Bronchial epithelial cell (primary cell): ENCODE measurements around the gene TSPOAP1. TPM values are rescaled to one million over a fixed set of nuclear protein-coding genes. Genes with fewer than 3 reads are reported as not detected.

Experiments used
- DNase-seq: peaks from one replicate; pipeline ENCODE4 v3.0.0-alpha.2; 2010; ENCODE audit warnings: low read depth
- FAIRE-seq: peaks from 2 replicates; lab custom pipeline; 2011; peaks lifted over from hg19 to GRCh38; lab: Jason Lieb, UNC
- H3K27me3 ChIP-seq: 2 replicates; pipeline ENCODE4 v1.5.1; 2011; ENCODE audit warnings: low read length; ENCODE audit not compliant: control insufficient read depth, insufficient read depth
- H3K36me3 ChIP-seq: 2 replicates; pipeline ENCODE4 v1.5.1; 2011; ENCODE audit warnings: low read length; ENCODE audit not compliant: control insufficient read depth, insufficient read depth
- H3K4me3 ChIP-seq: 2 replicates; pipeline ENCODE4 v1.5.1; 2011; ENCODE audit warnings: mild to moderate bottlenecking, low read depth, low read length, control low read depth
- total RNA-seq: library from RNA; depleted of rRNA; stranded (reverse); fragments of >200 nt; gene quantifications from 2 replicates; pipeline ENCODE4 v1.2.1, GENCODE V29; 2014
- TF ChIP-seq, protein P1 (sequence below): IDR thresholded peaks from 2 replicates; pipeline ENCODE4 v1.5.1; 2011; ENCODE audit warnings: mild to moderate bottlenecking, moderate library complexity, low read length, control low read depth, inconsistent platforms; ENCODE audit not compliant: insufficient read depth, severe bottlenecking

Gene TSPOAP1
- total RNA-seq, 1 donor from 2014 or later = 0.53 TPM

DNA sequence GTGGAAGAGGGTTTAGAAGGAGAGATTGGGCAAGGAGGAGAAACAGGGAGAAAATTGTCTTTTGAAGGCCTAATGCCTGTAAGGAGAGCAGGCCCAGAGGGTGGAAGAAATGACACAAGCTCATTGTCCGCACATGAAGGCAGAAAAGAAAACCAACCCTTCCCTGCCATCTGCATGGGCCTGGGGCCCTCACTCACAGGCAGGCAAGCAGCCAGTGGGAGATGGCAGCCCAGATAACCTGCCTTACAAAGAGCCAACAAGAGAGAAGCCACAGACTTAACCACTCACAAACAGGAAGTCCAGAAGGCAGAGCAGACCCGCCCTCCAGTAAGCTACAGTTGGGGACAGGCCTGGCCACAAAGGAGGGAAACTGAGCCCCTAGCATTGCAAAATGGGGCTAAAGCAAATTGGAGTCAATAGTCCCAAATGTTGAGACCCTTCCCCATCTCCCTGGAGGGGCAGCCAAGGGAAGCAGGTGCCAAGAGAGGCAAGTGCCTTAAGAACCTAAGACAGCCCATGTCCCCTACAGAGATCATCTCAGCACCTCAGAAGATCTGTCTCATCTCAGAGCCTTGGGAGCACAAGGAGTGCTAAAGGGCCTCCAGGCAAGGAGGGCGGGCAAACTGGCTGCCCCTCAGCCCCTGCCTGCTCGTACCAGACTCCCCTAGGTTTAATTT, 7.3 kb upstream of the TSPOAP1 start:
- no peaks in the 10 kb centered on the region for H3K27me3 ChIP-seq
- no peak overlapping the region for H3K4me3 ChIP-seq
- TF ChIP-seq, protein P1, sequence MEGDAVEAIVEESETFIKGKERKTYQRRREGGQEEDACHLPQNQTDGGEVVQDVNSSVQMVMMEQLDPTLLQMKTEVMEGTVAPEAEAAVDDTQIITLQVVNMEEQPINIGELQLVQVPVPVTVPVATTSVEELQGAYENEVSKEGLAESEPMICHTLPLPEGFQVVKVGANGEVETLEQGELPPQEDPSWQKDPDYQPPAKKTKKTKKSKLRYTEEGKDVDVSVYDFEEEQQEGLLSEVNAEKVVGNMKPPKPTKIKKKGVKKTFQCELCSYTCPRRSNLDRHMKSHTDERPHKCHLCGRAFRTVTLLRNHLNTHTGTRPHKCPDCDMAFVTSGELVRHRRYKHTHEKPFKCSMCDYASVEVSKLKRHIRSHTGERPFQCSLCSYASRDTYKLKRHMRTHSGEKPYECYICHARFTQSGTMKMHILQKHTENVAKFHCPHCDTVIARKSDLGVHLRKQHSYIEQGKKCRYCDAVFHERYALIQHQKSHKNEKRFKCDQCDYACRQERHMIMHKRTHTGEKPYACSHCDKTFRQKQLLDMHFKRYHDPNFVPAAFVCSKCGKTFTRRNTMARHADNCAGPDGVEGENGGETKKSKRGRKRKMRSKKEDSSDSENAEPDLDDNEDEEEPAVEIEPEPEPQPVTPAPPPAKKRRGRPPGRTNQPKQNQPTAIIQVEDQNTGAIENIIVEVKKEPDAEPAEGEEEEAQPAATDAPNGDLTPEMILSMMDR = no peak
- H3K36me3 ChIP-seq = no peaks in the 10 kb centered on the region
- DNase-seq (no peak), FAIRE-seq (no peak)

DNA sequence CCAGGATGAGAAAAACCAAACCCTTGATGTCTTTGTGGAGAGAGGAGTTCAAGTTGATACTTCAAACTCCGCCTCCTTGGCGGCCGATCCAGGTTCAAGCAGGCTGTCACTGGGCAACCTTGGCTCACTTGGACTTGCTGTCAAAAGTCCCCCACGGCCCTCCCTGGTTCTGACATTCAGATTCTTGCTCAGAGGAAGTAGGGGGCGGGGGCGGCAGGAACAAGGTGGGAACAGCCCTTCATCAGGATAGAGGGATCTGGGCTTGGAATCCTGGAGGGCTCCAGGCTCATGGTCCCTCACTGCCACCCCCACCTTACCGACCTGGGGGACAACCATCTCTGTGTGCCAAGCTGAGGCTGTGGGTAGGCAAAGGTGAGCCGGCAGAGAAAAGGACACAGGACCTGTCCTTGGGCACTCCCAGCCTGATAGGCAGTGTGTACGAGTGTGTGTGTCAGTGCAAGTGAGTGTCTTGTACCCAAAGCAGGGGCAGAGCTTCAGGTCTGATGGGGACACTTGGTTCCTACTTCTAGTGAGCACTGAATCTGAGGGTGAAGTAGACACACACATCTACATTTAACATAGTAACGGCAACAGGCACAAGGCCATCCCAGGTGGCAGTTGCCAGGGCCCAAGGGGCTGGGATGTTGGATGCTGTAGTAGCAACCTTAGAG, 6.6 kb upstream of the TSPOAP1 start:
- DNase-seq (no peak), FAIRE-seq (no peak)
- Histone ChIP-seq H3K27me3 (no peaks in the 10 kb centered on the region), H3K36me3 (no peaks in the 10 kb centered on the region), H3K4me3 (no peak overlapping the region)
- TF ChIP-seq, protein P1 = no peak

DNA sequence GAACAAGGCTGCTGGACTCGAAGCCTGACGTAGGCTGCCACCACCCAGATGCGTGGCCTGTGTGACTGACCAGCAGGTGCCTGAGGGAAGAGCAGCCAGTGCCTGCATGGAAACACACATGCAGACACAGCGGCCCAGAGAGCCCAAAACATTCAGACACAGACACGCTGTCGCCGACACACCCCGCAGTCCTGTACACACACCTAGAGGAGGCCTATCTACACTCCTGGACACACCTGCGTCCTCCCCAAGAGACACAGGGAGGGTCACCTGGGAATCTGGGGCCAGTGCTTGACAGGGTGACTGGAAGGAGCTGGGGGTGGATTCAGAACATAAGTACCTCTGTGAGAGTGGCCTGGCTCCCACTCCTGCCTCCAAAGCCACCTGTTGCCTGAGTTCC, 6.1 kb upstream of the TSPOAP1 start:
- H3K27me3 ChIP-seq = no peaks in the 10 kb centered on the region
- FAIRE-seq = no peak
- no peak overlapping the region for H3K4me3 ChIP-seq
- no peak for DNase-seq
- TF ChIP-seq, protein P1 = no peak
- no peaks in the 10 kb centered on the region for H3K36me3 ChIP-seq

DNA sequence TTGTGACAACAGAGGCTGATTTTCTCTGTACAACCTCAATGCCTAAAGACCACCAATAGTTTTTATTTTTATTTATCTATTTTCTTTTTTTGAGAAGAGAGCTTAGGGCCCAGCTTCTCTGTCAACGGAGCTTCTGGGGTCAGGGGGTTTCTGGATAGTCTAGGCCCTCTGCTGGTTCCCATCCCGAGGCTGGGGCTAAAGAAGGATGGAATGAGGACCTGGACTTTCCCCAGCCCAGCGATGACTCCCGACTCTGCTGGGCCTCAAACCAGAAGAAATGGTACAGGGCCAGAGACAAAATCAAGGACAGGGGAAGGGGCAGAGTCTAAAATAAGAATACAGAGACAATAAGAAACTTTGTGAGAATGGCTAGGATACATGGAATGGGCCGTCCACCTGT, 5.7 kb upstream of the TSPOAP1 start:
- DNase-seq = no peak
- TF ChIP-seq, protein P1 = no peak
- Histone ChIP-seq H3K4me3 (no peak overlapping the region), H3K36me3 (no peaks in the 10 kb centered on the region), H3K27me3 (no peaks in the 10 kb centered on the region)
- FAIRE-seq = no peak

DNA sequence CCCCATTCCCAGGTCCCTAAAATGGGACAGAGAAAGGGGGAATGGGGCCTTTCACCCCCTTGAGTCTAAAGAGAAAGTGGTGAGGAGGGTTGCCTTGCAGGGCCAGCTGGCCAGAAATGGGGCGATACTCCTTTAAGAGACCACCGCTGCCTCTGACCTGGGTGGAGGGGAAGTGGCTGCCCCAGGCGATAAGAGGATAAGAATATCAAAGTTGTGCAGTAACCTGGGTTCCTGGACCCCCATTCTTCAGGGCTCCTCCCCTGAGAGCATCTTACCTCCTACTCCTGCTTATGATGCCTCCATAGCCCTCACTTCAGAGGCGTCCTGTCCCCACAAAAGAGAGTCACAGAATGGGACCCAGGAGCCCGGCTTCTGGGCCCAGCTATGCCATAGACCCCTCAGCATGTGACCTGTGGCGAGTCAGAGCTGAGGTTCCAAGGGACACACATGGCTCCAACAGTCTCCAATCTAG, 5.2 kb upstream of the TSPOAP1 start:
- H3K27me3 ChIP-seq = no peaks in the 10 kb centered on the region
- DNase-seq = no peak
- FAIRE-seq = no peak
- H3K36me3 ChIP-seq = no peaks in the 10 kb centered on the region
- TF ChIP-seq, protein P1 = no peak
- H3K4me3 ChIP-seq = no peak overlapping the region
